ENCODE measurements around the gene PARD6B. TPM values are rescaled to one million over a fixed set of nuclear protein-coding genes. Genes with fewer than 3 reads are reported as not detected.
A peak's percentile ranks its signal among the peaks of the same experiment; 100 is the strongest.
"Not testable (repeated sequence)": the region's sequence is repeated elsewhere in the genome, so short reads cannot be mapped to it uniquely, and the experiment has no call there.

Gene PARD6B
- total and polyA plus RNA-seq, 2 of the 4 experiments (the other 2 are of a cell fraction) = 0.17 to 0.90 TPM

- TF ChIP-seq CHD1 (IDR thresholded peaks at IDR 0.05; ENCODE audit: low read depth, low read length) = no peak
These were observed 30.1 kb upstream of the PARD6B start (continued) for GRCh38 chr20:50701041-50701963.

DNA sequence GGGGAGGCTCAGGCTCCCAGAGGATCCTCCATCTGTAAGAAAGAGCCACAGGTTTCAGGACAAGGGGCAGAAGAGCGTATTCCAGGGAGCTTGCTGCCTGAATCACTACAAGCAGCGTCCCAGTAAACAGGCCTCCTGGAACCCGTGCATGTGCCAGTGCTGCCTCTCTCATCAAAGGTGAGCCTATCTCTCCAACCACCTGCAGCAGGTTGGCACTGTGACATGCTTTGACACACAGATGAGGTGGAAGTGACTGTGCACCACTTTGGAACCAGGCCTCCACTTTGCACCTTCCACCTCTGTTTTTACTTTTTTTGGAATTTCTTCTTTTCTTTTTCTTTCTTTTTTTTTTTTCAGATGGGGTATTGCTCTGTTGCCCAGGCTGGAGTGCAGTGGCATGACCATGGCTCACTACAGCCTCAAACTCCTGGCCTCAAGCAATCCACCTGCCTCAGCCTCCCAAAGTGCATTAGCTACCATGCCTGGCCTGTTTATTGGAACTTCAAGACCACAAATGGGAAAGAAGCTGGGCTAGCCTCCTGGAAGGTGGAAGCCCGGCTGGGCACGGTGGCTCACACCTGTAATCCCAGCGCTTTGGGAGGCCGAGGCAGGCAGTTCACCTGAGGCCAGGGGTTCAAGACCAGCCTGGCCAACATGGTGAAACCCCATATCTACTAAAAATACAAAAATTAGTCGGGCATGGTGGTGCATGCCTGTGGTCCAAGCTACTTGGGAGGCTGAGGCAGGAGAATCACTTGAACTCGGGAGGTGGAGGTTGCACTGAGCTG is 27.5 kb upstream of the PARD6B start:
- H3K4ac ChIP-seq (ENCODE audit: low read depth, low read length); ATAC-seq (ENCODE audit: low read depth); H2BK120ac ChIP-seq (ENCODE audit: low read depth, low read length); in situ Hi-C loops (cut with MboI; ENCODE audit: low sequenced_read_pairs); H3K9me1 ChIP-seq (ENCODE audit: insufficient read depth, low read length); DNase-seq; H4K20me1 ChIP-seq (ENCODE audit: insufficient read depth, low read length); H3K23ac ChIP-seq (ENCODE audit: low read depth, low read length); H3K36me3 ChIP-seq (ENCODE audit: control insufficient read depth, insufficient read depth, low read length); intact Hi-C loops (cut with micrococcal nuclease); dilution Hi-C loops (cut with HindIII; ENCODE audit: low sequenced_read_pairs, unreplicated experiment); H3K27ac ChIP-seq (ENCODE audit: insufficient read depth, low read length); H3K4me3 ChIP-seq (ENCODE audit: insufficient read depth, low read depth, low read length); H3K56ac ChIP-seq (ENCODE audit: extremely low read depth, insufficient read depth, low read length); H2BK5ac ChIP-seq (ENCODE audit: low read depth, low read length, poor library complexity, severe bottlenecking); H2AK9ac ChIP-seq (replicated peaks; ENCODE audit: low read depth, low read length, poor library complexity); BruUV-seq (replicated peaks); H3K79me1 ChIP-seq (ENCODE audit: low read depth in 1 of 2, low read length in 2 of 2); H3K27me3 ChIP-seq (ENCODE audit: control insufficient read depth, insufficient read depth, low read length); H2AFZ ChIP-seq (replicated peaks; ENCODE audit: low read length, poor library complexity); POLR2A ChIA-PET (ENCODE audit: unreplicated experiment); H4K5ac ChIP-seq (ENCODE audit: low read depth, low read length); H3K14ac ChIP-seq (replicated peaks; ENCODE audit: low read depth, low read length); H3K9me3 ChIP-seq (ENCODE audit: control insufficient read depth, insufficient read depth, low read length); H3K4me1 ChIP-seq (ENCODE audit: control insufficient read depth, insufficient read depth, low read length); H2BK20ac ChIP-seq (ENCODE audit: low read depth, low read length); CTCF ChIA-PET; H3K18ac ChIP-seq (ENCODE audit: low read depth, low read length); H2BK15ac ChIP-seq (ENCODE audit: low read depth, low read length); H3K4me2 ChIP-seq (ENCODE audit: low read depth, low read length); H4K8ac ChIP-seq (ENCODE audit: low read depth in 2 of 2, low read length in 2 of 2); H3K9ac ChIP-seq (ENCODE audit: low read depth, low read length); H4K91ac ChIP-seq (ENCODE audit: insufficient read depth, low read depth, low read length): not testable (repeated sequence)
- 70% methylated on average over 4 of the region's 9 CpGs; no CpG with 5 or more reads in 1 of the 2 experiments for WGBS, 2 experiments (ENCODE audit: extremely low coverage in 2 of 2, insufficient read length in 1 of 2)
- peak overlapping the region; percentile 72; the same call in 1 of the 2 replicates for H2AK5ac ChIP-seq (ENCODE audit: low read depth, low read length)
